DND-41 (cell line): ENCODE results near the gene ABCB11.

ENCODE experiments used
- ATAC-seq: fragments of 200-7000 bp; cut with Tn5 transposase; 3 replicates; pipeline ENCODE4 v1.9.1; 2021; ENCODE audit warnings: low read depth; ENCODE audit not compliant: insufficient read depth
- DNase-seq: peaks from one replicate; pipeline ENCODE4 v3.0.0-alpha.2; 2020
- H2AFZ ChIP-seq: 2 replicates; pipeline ENCODE4 v1.6.0; 2012; ENCODE audit warnings: low read depth, low read length
- H3K27ac ChIP-seq: 2 replicates; pipeline ENCODE4 v1.5.1; 2012; ENCODE audit warnings: low read length, inconsistent platforms
- H3K27me3 ChIP-seq: fragments of 200-600 bp; sonication (generic); 2 replicates; pipeline ENCODE4 v1.6.0; 2012; ENCODE audit warnings: low read length, mild to moderate bottlenecking, inconsistent platforms; ENCODE audit not compliant: insufficient read depth, poor library complexity
- H3K36me3 ChIP-seq: 2 replicates; pipeline ENCODE4 v1.5.1; 2012; ENCODE audit warnings: low read length, inconsistent platforms; ENCODE audit not compliant: insufficient read depth
- H3K4me1 ChIP-seq: 2 replicates; pipeline ENCODE4 v1.5.1; 2012; ENCODE audit warnings: mild to moderate bottlenecking, low read length; ENCODE audit not compliant: insufficient read depth
- H3K4me2 ChIP-seq: 2 replicates; pipeline ENCODE4 v1.6.0; 2012; ENCODE audit warnings: mild to moderate bottlenecking, moderate library complexity, low read length, inconsistent platforms; ENCODE audit not compliant: insufficient read depth
- H3K4me3 ChIP-seq, 2 experiments: fragments of 200-600 bp in 1 of 2; shearing (Covaris generic) in 1 of 2; 2 replicates each; pipeline ENCODE4 v1.5.1; 2012 to 2016; ENCODE audit warnings: inconsistent platforms in 2 of 2, low read length in 2 of 2, mild to moderate bottlenecking in 2 of 2, low read depth in 1 of 2, moderate library complexity in 1 of 2
- H3K79me2 ChIP-seq: 2 replicates; pipeline ENCODE4 v1.6.0; 2012; ENCODE audit warnings: low read length, inconsistent platforms; ENCODE audit not compliant: insufficient read depth
- H3K9ac ChIP-seq: 2 replicates; pipeline ENCODE4 v1.6.0; 2012; ENCODE audit warnings: low read depth, mild to moderate bottlenecking, inconsistent platforms, low read length, moderate library complexity
- H3K9me3 ChIP-seq: 2 replicates; pipeline ENCODE4 v1.5.1; 2012; ENCODE audit warnings: low read length, moderate library complexity, mild to moderate bottlenecking, inconsistent platforms; ENCODE audit not compliant: insufficient read depth, severe bottlenecking
- H4K20me1 ChIP-seq: 2 replicates; pipeline ENCODE4 v1.6.0; 2012; ENCODE audit warnings: low read length; ENCODE audit not compliant: insufficient read depth
- EZH2 ChIP-seq: IDR thresholded peaks from 3 replicates; pipeline ENCODE4 v1.6.1; 2012; ENCODE audit warnings: borderline replicate concordance, low read depth, mild to moderate bottlenecking, moderate library complexity, low read length, inconsistent platforms; ENCODE audit not compliant: severe bottlenecking
- TF ChIP-seq, protein P1 (sequence below): IDR thresholded peaks from 2 replicates; pipeline ENCODE4 v1.5.1; 2012; ENCODE audit warnings: borderline replicate concordance, low read length, moderate library complexity, mild to moderate bottlenecking; ENCODE audit not compliant: poor library complexity, severe bottlenecking; ENCODE audit errors: extremely low read depth

Gene ABCB11

DNA sequence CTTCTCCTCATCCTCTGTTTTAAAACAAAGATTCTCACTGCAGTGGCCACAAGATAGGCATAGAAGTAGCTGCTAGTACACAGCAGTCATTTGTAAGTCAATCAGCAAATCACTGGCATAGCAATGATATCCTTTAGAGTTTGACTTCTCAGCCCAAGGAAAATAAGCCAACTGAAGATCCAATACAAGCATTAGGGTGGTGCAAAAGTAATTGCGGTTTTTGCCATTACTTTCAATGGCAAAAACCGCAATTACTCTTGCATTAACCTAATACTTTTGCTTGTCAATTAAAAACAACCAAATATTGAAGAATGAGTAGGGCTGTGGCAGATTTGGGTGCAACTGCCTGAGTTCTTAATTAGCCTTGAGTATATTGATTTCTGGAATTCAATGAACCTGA is 127.2 kb downstream of the ABCB11 start:
- Histone ChIP-seq H3K4me3 (no peak overlapping the region), H3K27ac (no peak overlapping the region), H3K9ac (no peak overlapping the region), H3K4me2 (no peak overlapping the region), H3K4me1 (no peaks in the 10 kb centered on the region), H3K79me2 (no peaks in the 10 kb centered on the region), H2AFZ (no peak overlapping the region), H3K36me3 (no peaks in the 10 kb centered on the region), H3K27me3 (peaks cover 3% of the 10 kb centered on the region), H3K9me3 (no peaks in the 10 kb centered on the region), H4K20me1 (no peaks in the 10 kb centered on the region)
- DNase-seq, result no peak
- TF ChIP-seq, protein P1, sequence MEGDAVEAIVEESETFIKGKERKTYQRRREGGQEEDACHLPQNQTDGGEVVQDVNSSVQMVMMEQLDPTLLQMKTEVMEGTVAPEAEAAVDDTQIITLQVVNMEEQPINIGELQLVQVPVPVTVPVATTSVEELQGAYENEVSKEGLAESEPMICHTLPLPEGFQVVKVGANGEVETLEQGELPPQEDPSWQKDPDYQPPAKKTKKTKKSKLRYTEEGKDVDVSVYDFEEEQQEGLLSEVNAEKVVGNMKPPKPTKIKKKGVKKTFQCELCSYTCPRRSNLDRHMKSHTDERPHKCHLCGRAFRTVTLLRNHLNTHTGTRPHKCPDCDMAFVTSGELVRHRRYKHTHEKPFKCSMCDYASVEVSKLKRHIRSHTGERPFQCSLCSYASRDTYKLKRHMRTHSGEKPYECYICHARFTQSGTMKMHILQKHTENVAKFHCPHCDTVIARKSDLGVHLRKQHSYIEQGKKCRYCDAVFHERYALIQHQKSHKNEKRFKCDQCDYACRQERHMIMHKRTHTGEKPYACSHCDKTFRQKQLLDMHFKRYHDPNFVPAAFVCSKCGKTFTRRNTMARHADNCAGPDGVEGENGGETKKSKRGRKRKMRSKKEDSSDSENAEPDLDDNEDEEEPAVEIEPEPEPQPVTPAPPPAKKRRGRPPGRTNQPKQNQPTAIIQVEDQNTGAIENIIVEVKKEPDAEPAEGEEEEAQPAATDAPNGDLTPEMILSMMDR, result no peak
- no peak for TF ChIP-seq EZH2
- ATAC-seq, result no peak

DNA sequence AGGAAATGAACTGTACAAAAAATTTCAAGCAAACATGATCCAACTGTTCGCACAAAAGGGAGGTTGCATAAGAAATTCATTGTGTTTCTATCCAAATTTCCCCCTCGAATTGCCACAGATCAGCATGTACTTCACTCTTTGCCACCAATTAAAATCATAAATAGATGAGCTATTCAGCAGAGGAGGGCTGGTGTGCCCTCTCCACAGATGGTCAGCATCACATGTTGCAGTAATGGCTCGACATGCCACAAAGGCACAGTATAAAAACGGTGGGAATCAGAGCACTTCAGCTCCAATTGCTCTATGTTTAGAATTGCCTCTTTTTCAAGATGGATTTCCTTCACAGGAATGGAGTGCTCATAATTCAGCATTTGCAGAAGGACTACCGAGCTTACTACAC is 130.1 kb downstream of the ABCB11 start, which contains the start of gene G6PC2:
Gene G6PC2, plus strand, starts transcription at position 289 of the 400 bp plus-strand sequence. Its CDS starts 41 bp downstream, at position 330.
- no peaks in the 10 kb centered on the region for H3K79me2 ChIP-seq
- no peaks in the 10 kb centered on the region for H3K9me3 ChIP-seq
- no peak within 1 kb of the TSS for H3K9ac ChIP-seq
- H3K4me2 ChIP-seq, result no peak within 1 kb of the TSS
- H3K27me3 ChIP-seq, result peaks cover 3% of the 10 kb centered on the region
- ATAC-seq (no peak), DNase-seq (no peak)
- no peaks in the 10 kb centered on the region for H3K36me3 ChIP-seq
- no peak within 1 kb of the TSS for H3K27ac ChIP-seq
- H3K4me1 ChIP-seq, result no peaks in the 10 kb centered on the region
- no peak within 1 kb of the TSS for H3K4me3 ChIP-seq
- H4K20me1 ChIP-seq, result no peaks in the 10 kb centered on the region
- TF ChIP-seq, protein P1, result no peak
- no peak for TF ChIP-seq EZH2
- H2AFZ ChIP-seq, result no peak within 1 kb of the TSS

DNA sequence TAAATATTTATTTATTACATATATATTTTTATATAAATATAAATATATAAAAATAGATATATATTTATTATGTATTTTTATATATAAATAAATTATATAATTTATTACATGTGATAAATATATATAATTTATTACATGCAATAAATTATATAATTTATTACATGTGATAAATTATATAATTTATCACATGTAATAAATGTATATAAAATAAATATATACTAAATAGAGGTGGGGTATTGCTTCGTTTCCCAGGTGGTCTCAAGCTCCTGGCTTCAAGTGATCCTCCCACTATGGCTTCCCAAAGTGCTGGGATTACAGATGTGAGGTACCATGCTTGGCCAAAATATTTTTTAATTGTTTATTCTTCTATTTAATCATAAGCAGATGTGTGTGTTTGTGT is 133.7 kb downstream of the ABCB11 start:
- no peaks in the 10 kb centered on the region for H3K27me3 ChIP-seq
- DNase-seq (no peak), ATAC-seq (no peak)
- H3K27ac ChIP-seq, result no peak overlapping the region
- H3K36me3 ChIP-seq, result no peaks in the 10 kb centered on the region
- H3K4me2 ChIP-seq, result no peak overlapping the region
- no peak overlapping the region for H3K4me3 ChIP-seq
- TF ChIP-seq, protein P1, result no peak
- no peak for TF ChIP-seq EZH2
- no peaks in the 10 kb centered on the region for H3K79me2 ChIP-seq
- no peaks in the 10 kb centered on the region for H3K9me3 ChIP-seq
- no peaks in the 10 kb centered on the region for H3K4me1 ChIP-seq
- H3K9ac ChIP-seq, result no peak overlapping the region
- no peak overlapping the region for H2AFZ ChIP-seq
- H4K20me1 ChIP-seq, result no peaks in the 10 kb centered on the region

DNA sequence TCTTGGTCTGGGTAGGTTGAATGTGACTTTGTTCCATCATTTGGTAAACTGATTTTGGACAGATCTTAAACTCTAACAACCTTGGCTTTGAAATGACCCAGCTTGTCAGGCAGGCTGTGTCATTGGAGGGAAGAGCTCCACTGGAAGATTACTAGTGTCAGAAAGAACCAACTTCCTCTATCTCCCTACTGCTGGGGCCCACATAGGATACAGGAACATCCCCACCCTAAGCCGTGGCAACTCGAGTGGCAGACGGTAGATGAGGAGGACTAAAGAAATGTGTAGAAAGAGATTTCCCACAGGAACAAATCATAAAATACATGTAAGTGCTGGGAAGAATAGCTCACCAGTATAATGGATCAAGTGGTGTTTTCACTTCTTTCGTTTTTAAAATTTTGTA is 134.3 kb downstream of the ABCB11 start:
- Histone ChIP-seq H3K79me2 (no peaks in the 10 kb centered on the region), H3K36me3 (no peaks in the 10 kb centered on the region), H3K4me1 (no peaks in the 10 kb centered on the region), H3K9me3 (no peaks in the 10 kb centered on the region), H3K4me3 (no peak overlapping the region), H4K20me1 (no peaks in the 10 kb centered on the region), H3K27me3 (no peaks in the 10 kb centered on the region), H3K4me2 (no peak overlapping the region), H2AFZ (no peak overlapping the region), H3K27ac (no peak overlapping the region), H3K9ac (no peak overlapping the region)
- TF ChIP-seq, protein P1, result no peak
- no peak for TF ChIP-seq EZH2
- no peak for DNase-seq
- no peak for ATAC-seq
